Activated CD4-positive, alpha-beta T cell treated with anti-CD3 and anti-CD28 coated beads for 36 hours (primary cell): ENCODE data around the gene DDX47. TPM values are rescaled to one million over a fixed set of nuclear protein-coding genes. Genes with fewer than 3 reads are reported as not detected.
A peak's percentile ranks its signal among the peaks of the same experiment; 100 is the strongest.
"Not testable (repeated sequence)": the region's sequence is repeated elsewhere in the genome, so short reads cannot be mapped to it uniquely, and the experiment has no call there.

ENCODE experiments used
- ATAC-seq: fragments of 200-7000 bp; cut with Tn5 transposase; one replicate; pipeline ENCODE4 v1.10.0; 2021; ENCODE audit warnings: mild to moderate bottlenecking, moderate library complexity
- CTCF ChIA-PET: fragments of 350-600 bp; sonication (Branson Sonifier 250); formaldehyde crosslinking; loops from one replicate; lab custom pipeline; 2021; ENCODE audit warnings: antibody characterized with exemption; lab: Charles Lee
- POLR2A ChIA-PET: fragments of 350-600 bp; sonication (Branson Sonifier 250); formaldehyde crosslinking; loops from one replicate; lab custom pipeline; 2021; ENCODE audit warnings: antibody characterized with exemption, inconsistent platforms; lab: Charles Lee
- DNase-seq: peaks from one replicate; pipeline ENCODE4 v3.0.0-alpha.2; 2020
- H3K27ac Mint-ChIP-seq: one replicate; pipeline ENCODE4 v1.8.0; 2021; ENCODE audit warnings: mixed read lengths
- H3K27me3 Mint-ChIP-seq: one replicate; pipeline ENCODE4 v1.8.0; 2021; ENCODE audit warnings: mixed read lengths
- H3K36me3 Mint-ChIP-seq: one replicate; pipeline ENCODE4 v1.8.0; 2021; ENCODE audit warnings: low read depth, mixed read lengths
- H3K4me1 Mint-ChIP-seq: one replicate; pipeline ENCODE4 v1.8.0; 2021; ENCODE audit warnings: mixed read lengths
- H3K4me3 Mint-ChIP-seq: one replicate; pipeline ENCODE4 v1.8.0; 2021; ENCODE audit warnings: mild to moderate bottlenecking, moderate library complexity, mixed read lengths
- H3K9me3 Mint-ChIP-seq: one replicate; pipeline ENCODE4 v1.8.0; 2021; ENCODE audit warnings: low read depth, mixed read lengths
- intact Hi-C, 2 experiments: fragments of 100-400 bp; cut with DNase I in 1 of 2; cut with micrococcal nuclease in 1 of 2; formaldehyde crosslinking; loops; one replicate each; pipeline versions ENCODE4 v1.14.2 to v1.15.1; 2022 to 2024; cut with DNase I, micrococcal nuclease
- total RNA-seq, 2 experiments: library from RNA; stranded (reverse); gene quantifications; one replicate each; pipeline ENCODE4 v1.2.3, GENCODE V29; 2021

DDX47 gene
- total RNA-seq, 2 experiments from 2014 or later = 91.3 to 91.9 TPM

GRCh38 chr12:12821975-12822374 is 8.8 kb downstream of the DDX47 start:
- Mint-ChIP-seq H3K27ac (no peak overlapping the region), H3K36me3 (peaks cover 73% of the 10 kb centered on the region)
- intact Hi-C loops = no loop called here

GRCh38 chr12:12822886-12823285 is 9.7 kb downstream of the DDX47 start:
- H3K27ac Mint-ChIP-seq = peak overlapping the region; percentile 1
- ATAC-seq = no peak
- peaks cover 73% of the 10 kb centered on the region for H3K36me3 Mint-ChIP-seq

More at GRCh38 chr12:12821975-12822374, 8.8 kb downstream of the DDX47 start:
- ChIA-PET CTCF (interaction anchor here (0.6 to 1.7 kb wide), 5 partner anchors 8 to 445 kb away, joined by 3 to 11 read pairs (median 4); no protein-coding TSS in a partner anchor), POLR2A (no interaction called here)
- DNase-seq = no peak
- H3K4me1 Mint-ChIP-seq = peaks cover 38% of the 10 kb centered on the region
- H3K4me3 Mint-ChIP-seq = no peak overlapping the region
- H3K27me3 Mint-ChIP-seq = no peaks in the 10 kb centered on the region
- H3K9me3 Mint-ChIP-seq = no peaks in the 10 kb centered on the region
- ATAC-seq = no peak

GRCh38 chr12:12823300-12823699 is 10.2 kb downstream of the DDX47 start:
- H3K4me3 Mint-ChIP-seq = no peak overlapping the region
- H3K9me3 Mint-ChIP-seq = no peaks in the 10 kb centered on the region
- H3K36me3 Mint-ChIP-seq = peaks cover 72% of the 10 kb centered on the region
- peak overlapping the region; percentile 1 for H3K27ac Mint-ChIP-seq
- ChIA-PET POLR2A (interaction anchor here (1.1 kb wide), 1 partner anchor 27 kb away, joined by 3 read pairs; no protein-coding TSS in a partner anchor), CTCF (no interaction called here)
- DNase-seq (no peak), ATAC-seq (no peak)
- no peaks in the 10 kb centered on the region for H3K27me3 Mint-ChIP-seq
- intact Hi-C loops = no loop called here
- H3K4me1 Mint-ChIP-seq = peaks cover 28% of the 10 kb centered on the region

More at GRCh38 chr12:12822886-12823285, 9.7 kb downstream of the DDX47 start:
- ChIA-PET POLR2A (interaction anchor here (1.1 kb wide), 1 partner anchor 27 kb away, joined by 3 read pairs; no protein-coding TSS in a partner anchor), CTCF (interaction anchor here (0.8 to 1.4 kb wide), 3 partner anchors 9 to 446 kb away, joined by 4 to 5 read pairs (median 4); no protein-coding TSS in a partner anchor)
- H3K27me3 Mint-ChIP-seq = no peaks in the 10 kb centered on the region
- intact Hi-C loops = no loop called here
- no peaks in the 10 kb centered on the region for H3K9me3 Mint-ChIP-seq
- peaks cover 30% of the 10 kb centered on the region for H3K4me1 Mint-ChIP-seq
- no peak overlapping the region for H3K4me3 Mint-ChIP-seq
- DNase-seq = no peak

GRCh38 chr12:12823811-12824210 is 10.7 kb downstream of the DDX47 start:
- Mint-ChIP-seq H3K4me1 (peaks cover 22% of the 10 kb centered on the region), H3K9me3 (no peaks in the 10 kb centered on the region), H3K27ac (no peak overlapping the region), H3K27me3 (no peaks in the 10 kb centered on the region), H3K36me3 (peaks cover 70% of the 10 kb centered on the region), H3K4me3 (no peak overlapping the region)
- DNase-seq (no peak), ATAC-seq (no peak)
- POLR2A ChIA-PET = interaction anchor here (1.1 kb wide), 1 partner anchor 26 kb away, joined by 3 read pairs; no protein-coding TSS in a partner anchor
- intact Hi-C loops = no loop called here
- CTCF ChIA-PET = no interaction called here

GRCh38 chr12:12835378-12836146 is 22.4 kb downstream of the DDX47 start:
- POLR2A ChIA-PET = no interaction called here
- no peak for DNase-seq
- Mint-ChIP-seq H3K27me3 (no peaks in the 10 kb centered on the region), H3K9me3 (peaks cover 7% of the 10 kb centered on the region), H3K27ac (no peak overlapping the region), H3K4me3 (no peak overlapping the region), H3K4me1 (peaks cover 44% of the 10 kb centered on the region), H3K36me3 (peaks cover 51% of the 10 kb centered on the region)
- ATAC-seq = no peak
- intact Hi-C loops = loop anchor here (2.0 to 5.0 kb wide), 7 partner anchors 47 to 377 kb away; partner anchors contain the start of genes APOLD1 (in 1 of the 2) and HEBP1 (in 1 of the 2)
- CTCF ChIA-PET = interaction anchor here (0.6 to 2.5 kb wide), 4 partner anchors 14 to 205 kb away, joined by 3 to 11 read pairs (median 3); partner anchors contain the start of gene DDX47

GRCh38 chr12:12836571-12836970 is 23.4 kb downstream of the DDX47 start:
- no peaks in the 10 kb centered on the region for H3K27me3 Mint-ChIP-seq
- peaks cover 44% of the 10 kb centered on the region for H3K4me1 Mint-ChIP-seq
- H3K27ac Mint-ChIP-seq = no peak overlapping the region
- ChIA-PET CTCF (interaction anchor here (0.6 to 2.7 kb wide), 25 partner anchors 8 to 338 kb away, joined by 3 to 16 read pairs (median 4); partner anchors contain the start of genes APOLD1, DDX47 and GPRC5A), POLR2A (interaction anchor here (1.2 kb wide), 1 partner anchor 49 kb away, joined by 4 read pairs; no protein-coding TSS in a partner anchor)
- no peak overlapping the region for H3K4me3 Mint-ChIP-seq
- DNase-seq (no peak), ATAC-seq (no peak)
- peaks cover 51% of the 10 kb centered on the region for H3K36me3 Mint-ChIP-seq
- peaks cover 7% of the 10 kb centered on the region for H3K9me3 Mint-ChIP-seq
- intact Hi-C loops = loop anchor here (2.0 to 5.0 kb wide), 7 partner anchors 48 to 376 kb away; partner anchors contain the start of genes APOLD1 (in 1 of the 2) and HEBP1 (in 1 of the 2)

GRCh38 chr12:12837025-12837812 is 24.1 kb downstream of the DDX47 start:
- CTCF ChIA-PET = interaction anchor here (0.5 to 2.7 kb wide), 35 partner anchors 8 to 607 kb away, joined by 3 to 16 read pairs (median 4); partner anchors contain the start of genes APOLD1, BORCS5, DDX47 and GPRC5A
- peaks cover 44% of the 10 kb centered on the region for H3K4me1 Mint-ChIP-seq
- H3K4me3 Mint-ChIP-seq = no peak overlapping the region
- ATAC-seq (peak; percentile 95), DNase-seq (peak; percentile 76)
- POLR2A ChIA-PET = interaction anchor here (1.2 kb wide), 1 partner anchor 50 kb away, joined by 4 read pairs; no protein-coding TSS in a partner anchor
- peak overlapping the region; percentile 77 for H3K27ac Mint-ChIP-seq
- intact Hi-C loops = loop anchor here (1.0 to 5.0 kb wide), 8 partner anchors 48 to 376 kb away; partner anchors contain the start of genes APOLD1 (in 1 of the 2) and HEBP1 (in 1 of the 2)
- peaks cover 7% of the 10 kb centered on the region for H3K9me3 Mint-ChIP-seq
- H3K36me3 Mint-ChIP-seq = peaks cover 46% of the 10 kb centered on the region
- no peaks in the 10 kb centered on the region for H3K27me3 Mint-ChIP-seq

GRCh38 chr12:12837813-12838153 is 24.6 kb downstream of the DDX47 start:
- H3K36me3 Mint-ChIP-seq = peaks cover 44% of the 10 kb centered on the region
- ATAC-seq (no peak), DNase-seq (no peak)
- intact Hi-C loops = loop anchor here (1.0 to 5.0 kb wide), 9 partner anchors 49 to 375 kb away; partner anchors contain the start of genes APOLD1 (in 1 of the 2) and HEBP1 (in 1 of the 2)
- ChIA-PET POLR2A (interaction anchor here (0.6 to 1.2 kb wide), 2 partner anchors 50 to 252 kb away, joined by 3 to 4 read pairs; no protein-coding TSS in a partner anchor), CTCF (interaction anchor here (0.5 to 2.7 kb wide), 14 partner anchors 9 to 608 kb away, joined by 3 to 16 read pairs (median 4); partner anchors contain the start of genes APOLD1, BORCS5, DDX47 and GPRC5A)
- H3K4me1 Mint-ChIP-seq = peaks cover 40% of the 10 kb centered on the region
- no peak overlapping the region for H3K4me3 Mint-ChIP-seq
- H3K27me3 Mint-ChIP-seq = no peaks in the 10 kb centered on the region
- H3K27ac Mint-ChIP-seq = peak overlapping the region; percentile 77
- peaks cover 6% of the 10 kb centered on the region for H3K9me3 Mint-ChIP-seq

- intact Hi-C loops = loop anchor here (5.0 kb wide), 3 partner anchors 52 to 373 kb away; partner anchors contain the start of genes APOLD1 (in 1 of the 2) and HEBP1 (in 1 of the 2)
- Mint-ChIP-seq H3K4me3 (no peak overlapping the region), H3K27me3 (no peaks in the 10 kb centered on the region), H3K27ac (peak overlapping the region; percentile 77), H3K9me3 (peaks cover under 1% of the 10 kb centered on the region), H3K36me3 (peaks cover 34% of the 10 kb centered on the region), H3K4me1 (peaks cover 32% of the 10 kb centered on the region)
- ATAC-seq (no peak), DNase-seq (no peak)
- POLR2A ChIA-PET = interaction anchor here (0.6 kb wide), 1 partner anchor 13 kb away, joined by 3 read pairs; no protein-coding TSS in a partner anchor
- CTCF ChIA-PET = interaction anchor here (0.6 to 2.7 kb wide), 7 partner anchors 8 to 437 kb away, joined by 3 to 16 read pairs (median 5); partner anchors contain the start of genes DDX47 and GPRC5A
Observed at GRCh38 chr12:12839003-12839395, 25.9 kb downstream of the DDX47 start.

- POLR2A ChIA-PET = interaction anchor here (0.6 kb wide), 1 partner anchor 14 kb away, joined by 3 read pairs; no protein-coding TSS in a partner anchor
- H3K27ac Mint-ChIP-seq, CTCF ChIA-PET, ATAC-seq, DNase-seq, H3K9me3 Mint-ChIP-seq, H3K4me3 Mint-ChIP-seq, H3K27me3 Mint-ChIP-seq: not testable (repeated sequence)
- H3K36me3 Mint-ChIP-seq = peaks cover 32% of the 10 kb centered on the region
- peaks cover 32% of the 10 kb centered on the region for H3K4me1 Mint-ChIP-seq
- intact Hi-C loops = loop anchor here (5.0 kb wide), 3 partner anchors 52 to 373 kb away; partner anchors contain the start of genes APOLD1 (in 1 of the 2) and HEBP1 (in 1 of the 2)
Observed at GRCh38 chr12:12839439-12839838, 26.3 kb downstream of the DDX47 start.
